GM21360 (cell line): Measurements from ENCODE around the gene ABHD17A.
"Not testable (repeated sequence)": the region's sequence is repeated elsewhere in the genome, so short reads cannot be mapped to it uniquely, and the experiment has no call there.

Source experiments
- ATAC-seq: cut with Tn5 transposase; IDR thresholded peaks from one replicate; pipeline ENCODE4 v1.9.1; 2021; ENCODE audit warnings: mild to moderate bottlenecking, moderate library complexity; ENCODE audit not compliant: unreplicated experiment

The ABHD17A gene

DNA sequence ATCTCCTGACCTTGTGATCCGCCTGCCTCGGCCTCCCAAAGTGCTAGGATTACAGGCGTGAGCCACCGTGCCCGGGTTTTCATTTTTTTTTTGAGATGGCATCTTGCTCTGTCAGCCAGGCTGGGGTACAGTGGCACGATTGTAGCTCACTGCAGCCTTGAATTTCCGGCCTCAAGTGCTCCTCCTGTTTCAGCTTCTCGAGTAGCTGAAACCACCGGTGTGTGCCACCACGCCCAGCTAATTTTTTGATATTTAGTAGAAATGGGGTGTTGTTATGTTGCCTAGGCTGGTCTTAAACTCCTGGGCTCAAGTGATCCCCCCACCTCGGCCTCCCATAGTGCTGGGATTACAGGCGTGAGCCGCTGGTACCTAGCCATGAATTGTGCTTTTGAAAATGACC lies 25.8 kb upstream of the ABHD17A start:
- ATAC-seq = no peak

DNA sequence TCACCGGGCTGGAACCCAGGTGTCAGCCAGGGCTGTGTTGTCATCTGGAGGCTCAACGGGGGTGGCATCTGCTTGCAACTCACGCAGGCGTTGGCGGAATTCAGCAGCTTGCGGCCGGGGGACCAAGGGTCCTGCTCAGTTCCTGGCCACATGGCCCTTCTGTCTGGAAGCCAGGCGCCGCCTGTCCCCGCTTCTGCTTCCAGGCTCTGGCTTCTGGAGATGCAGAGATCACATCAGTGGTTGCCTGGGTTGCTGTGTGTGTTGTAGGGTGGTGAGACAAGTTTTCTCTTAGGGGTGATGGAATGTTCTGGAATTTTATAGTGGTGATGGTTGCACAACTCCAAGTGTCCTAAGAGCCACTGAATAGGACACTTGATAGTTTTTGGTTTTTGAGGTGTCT lies 24.9 kb upstream of the ABHD17A start:
- ATAC-seq = no peak

DNA sequence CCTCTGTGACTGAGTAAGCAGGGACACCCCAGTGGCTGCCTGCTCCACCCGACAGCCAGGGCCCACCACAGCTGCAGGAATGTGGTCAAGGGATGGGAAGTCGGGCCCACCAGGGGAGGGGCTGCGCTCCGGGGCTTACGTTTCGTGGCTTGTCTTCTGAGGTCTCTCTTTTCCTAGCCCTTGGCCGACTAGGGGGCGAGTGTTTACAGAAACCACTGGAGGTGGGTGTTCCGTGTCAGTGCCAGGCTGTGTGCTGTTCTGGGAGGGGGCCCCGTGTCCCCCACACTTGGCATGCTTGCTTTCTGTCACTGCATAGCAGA lies 24.4 kb upstream of the ABHD17A start:
- no peak for ATAC-seq

- no peak for ATAC-seq
Observed at GRCh38 chr19:1908364-1908678, 23.0 kb upstream of the ABHD17A start.

GRCh38 chr19:1907563-1908363 lies 22.5 kb upstream of the ABHD17A start:
- ATAC-seq = no peak

DNA sequence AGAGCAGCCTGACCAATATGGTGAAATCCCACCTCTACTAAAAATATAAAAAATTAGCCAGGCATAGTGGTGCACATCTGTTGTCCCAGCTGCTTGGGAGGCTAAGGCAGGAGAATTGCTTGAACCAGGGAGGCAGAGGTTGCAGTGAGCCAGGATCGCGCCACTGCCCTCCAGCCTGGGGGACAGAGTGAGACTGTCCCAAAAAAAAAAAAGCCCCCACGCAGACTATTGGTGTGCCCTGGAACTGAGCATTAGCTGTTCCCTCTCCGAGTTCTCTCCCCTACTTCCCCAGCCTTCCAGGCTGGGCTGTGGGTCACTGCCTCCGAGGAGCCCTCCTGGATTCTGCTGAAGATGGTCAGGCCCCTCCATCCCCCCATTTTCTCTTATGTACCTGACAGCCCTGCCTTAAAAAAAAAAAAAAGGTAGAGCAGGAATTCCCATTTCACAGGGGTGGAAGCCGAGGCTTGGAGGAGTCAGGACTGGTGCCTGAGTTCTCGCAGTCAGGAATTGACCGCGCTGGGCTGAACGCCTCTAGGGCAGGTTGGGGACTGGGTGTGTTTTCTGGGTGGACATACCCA lies 21.8 kb upstream of the ABHD17A start:
- no peak for ATAC-seq

GRCh38 chr19:1905863-1906375 lies 20.6 kb upstream of the ABHD17A start:
- ATAC-seq = no peak

DNA sequence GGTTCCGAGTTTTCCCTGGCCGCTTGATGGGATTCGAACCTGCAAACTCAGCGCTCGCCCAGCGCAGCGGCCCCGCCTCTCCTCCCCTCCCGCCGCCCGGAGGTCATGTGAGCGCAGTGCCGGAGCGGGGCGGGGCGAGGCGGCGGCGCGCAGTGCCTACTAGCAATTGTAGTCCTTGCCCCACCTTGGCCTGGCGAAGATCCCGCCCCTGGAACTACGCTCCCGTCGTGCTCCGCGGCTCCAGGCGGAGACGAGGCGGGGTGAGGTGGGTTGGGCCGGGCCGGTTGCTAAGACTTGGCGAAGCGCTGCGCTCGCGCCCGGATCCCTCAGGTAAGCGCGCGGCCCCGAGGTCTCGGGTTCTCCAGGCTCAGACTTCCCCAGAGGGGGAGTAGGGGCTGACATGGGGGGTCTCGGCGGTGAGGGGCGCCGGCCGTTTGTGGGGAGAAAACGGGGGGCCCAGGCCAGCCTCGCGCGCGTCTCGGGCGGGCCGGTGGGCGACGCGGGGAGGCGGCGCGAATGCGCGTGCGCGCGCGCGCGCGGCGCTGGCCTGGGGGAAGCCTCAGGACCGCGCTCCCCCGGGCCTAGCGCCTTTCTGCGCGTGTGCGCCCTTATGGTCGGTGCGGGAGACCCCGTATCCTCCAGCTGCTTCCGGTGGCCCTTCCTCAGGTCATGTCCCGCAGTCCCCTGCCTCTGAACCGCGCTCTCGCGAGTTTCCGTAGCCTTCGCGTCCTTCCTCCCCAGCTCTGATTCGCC lies 20.0 kb upstream of the ABHD17A start, which contains the start of the genes ADAT3 and SCAMP4:
TSS of gene ADAT3 (plus strand) at position 290 of the 753 bp plus-strand sequence. CDS start 6,649 bp downstream, outside the sequence.
TSS of gene SCAMP4 (plus strand) at position 290 of the 753 bp plus-strand sequence. CDS start 9,621 bp downstream, outside the sequence.
- ATAC-seq = peak; percentile 78

- peak; percentile 15 for ATAC-seq
Observed at GRCh38 chr19:1904860-1905109, 19.5 kb upstream of the ABHD17A start.

- ATAC-seq = no peak
Observed at GRCh38 chr19:1902923-1903322, 17.6 kb upstream of the ABHD17A start.

- no peak for ATAC-seq
Observed at GRCh38 chr19:1901940-1902404, 16.7 kb upstream of the ABHD17A start.

GRCh38 chr19:1896508-1896907 lies 11.2 kb upstream of the ABHD17A start:
- ATAC-seq = no peak

- no peak for ATAC-seq
Observed at GRCh38 chr19:1893791-1894190, 8.5 kb upstream of the ABHD17A start.

- ATAC-seq = no peak
Observed at GRCh38 chr19:1889907-1890306, 4.6 kb upstream of the ABHD17A start.

GRCh38 chr19:1888385-1888784 lies 3.1 kb upstream of the ABHD17A start:
- ATAC-seq = no peak

DNA sequence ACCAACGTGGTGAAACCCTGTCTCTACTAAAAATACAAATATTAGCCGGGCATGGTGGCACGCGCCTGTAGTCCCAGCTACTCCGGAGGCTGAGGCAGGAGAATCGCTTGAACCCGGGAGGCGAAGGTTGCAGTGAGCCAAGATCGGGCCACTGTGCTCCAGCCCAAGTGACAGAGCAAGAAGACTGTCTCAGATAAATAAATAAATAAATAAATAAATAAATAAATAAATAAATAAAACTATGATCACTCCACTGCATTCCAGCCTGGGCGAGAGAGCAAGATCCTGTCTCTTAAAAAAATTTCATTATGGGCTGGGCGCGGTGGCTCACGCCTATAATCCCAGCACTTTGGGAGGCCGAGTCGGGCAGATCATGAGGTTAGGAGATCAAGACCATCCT lies 1.1 kb upstream of the ABHD17A start:
- not testable (repeated sequence) for ATAC-seq

DNA sequence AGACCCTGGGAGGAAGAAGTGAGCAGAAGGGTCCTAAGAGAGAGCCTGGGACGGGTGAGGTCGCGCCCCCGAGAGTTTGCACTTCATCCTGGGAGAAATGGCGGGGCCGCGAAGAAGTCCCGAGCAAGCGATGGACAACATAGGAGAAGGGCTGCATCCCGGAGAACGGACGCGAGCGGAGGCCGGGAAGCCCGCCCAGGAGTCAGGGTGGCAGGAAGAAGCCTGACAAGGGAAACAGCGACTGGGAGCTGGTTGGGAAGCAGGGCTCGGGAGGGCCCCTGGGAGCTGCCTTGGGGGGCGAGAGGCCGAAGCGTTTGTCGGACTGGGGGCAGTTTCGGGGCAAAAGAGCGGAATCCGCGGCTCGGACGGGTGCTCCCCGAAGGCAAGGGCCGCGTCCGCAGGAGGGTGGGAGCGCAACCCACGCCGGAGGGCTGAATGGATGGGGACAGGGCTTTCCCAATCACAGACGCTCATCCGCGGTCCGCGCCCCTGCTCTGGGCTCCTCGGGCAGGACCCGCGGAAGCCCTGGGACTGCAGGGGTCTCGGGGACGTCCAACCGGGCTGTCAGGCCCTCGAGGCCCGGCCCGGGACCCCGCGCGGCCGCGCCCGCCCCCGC lies 469 bp downstream of the ABHD17A start:
- peak; percentile 6 for ATAC-seq

DNA sequence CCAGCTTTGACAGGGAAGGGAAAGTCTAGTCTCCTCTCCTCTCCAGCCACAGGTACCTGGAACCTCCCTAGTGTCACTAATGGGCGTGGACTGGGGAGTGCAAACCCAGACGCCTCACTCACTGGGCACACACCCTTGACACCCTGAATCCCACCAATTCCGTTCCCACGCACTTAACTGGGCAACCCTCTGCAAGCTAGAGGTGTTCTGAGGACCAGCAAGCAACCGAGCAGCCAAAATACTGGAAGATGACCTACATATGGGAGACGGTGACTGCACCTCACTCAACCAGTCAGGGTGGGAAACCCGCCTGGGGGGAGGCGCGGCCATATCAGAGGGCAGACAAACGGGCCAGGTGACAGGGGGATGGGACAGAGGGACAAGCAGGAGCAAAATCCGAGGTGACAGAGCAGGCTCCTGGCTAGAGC lies 991 bp downstream of the ABHD17A start:
- no peak for ATAC-seq

- no peak for ATAC-seq
Observed at GRCh38 chr19:1883784-1884183, 1.5 kb downstream of the ABHD17A start.

GRCh38 chr19:1882786-1883692 lies 2.3 kb downstream of the ABHD17A start:
- no peak for ATAC-seq
